Suprapubic skin (tissue), 4 donors: ENCODE results near the gene MAP2. TPM values are rescaled to one million over a fixed set of nuclear protein-coding genes. Genes with fewer than 3 reads are reported as not detected.

ENCODE experiments used
- DNase-seq, 2 donors: peaks; one replicate each; pipeline ENCODE4 v3.0.0-alpha.2; 2019; ENCODE audit warnings: low spot score in 2 of 2
- H3K27ac ChIP-seq: fragments of 200-600 bp; sonication (generic); one replicate; pipeline ENCODE4 v1.5.1; 2019
- H3K27me3 ChIP-seq: fragments of 200-600 bp; sonication (generic); one replicate; pipeline ENCODE4 v1.5.1; 2019
- H3K36me3 ChIP-seq: fragments of 200-600 bp; sonication (generic); one replicate; pipeline ENCODE4 v1.5.1; 2019
- H3K4me1 ChIP-seq: fragments of 200-600 bp; sonication (generic); one replicate; pipeline ENCODE4 v1.5.1; 2019
- H3K4me3 ChIP-seq: fragments of 200-600 bp; sonication (generic); one replicate; pipeline ENCODE4 v1.5.1; 2019; ENCODE audit warnings: mild to moderate bottlenecking
- H3K9me3 ChIP-seq: fragments of 200-600 bp; sonication (generic); one replicate; pipeline ENCODE4 v1.5.1; 2019
- EP300 ChIP-seq: sonication (generic); formaldehyde crosslinking; IDR thresholded peaks from one replicate; pipeline ENCODE4 v1.6.1; 2017; ENCODE audit warnings: antibody characterized with exemption
- POLR2A ChIP-seq, 2 donors: fragments of 450-650 bp; IDR thresholded peaks; one replicate each; pipeline ENCODE4 v1.6.1; 2017; ENCODE audit warnings: antibody characterized with exemption in 2 of 2, mild to moderate bottlenecking in 2 of 2, moderate library complexity in 2 of 2
- POLR2AphosphoS5 ChIP-seq, 3 donors: sonication (generic); formaldehyde crosslinking; IDR thresholded peaks; one replicate each; pipeline ENCODE4 v1.6.1; 2017; ENCODE audit warnings: antibody characterized with exemption in 3 of 3
- WGBS: methylation state at CpG from one replicate; pipeline ENCODE4 v1.1.5; 2018; 5-methylcytosine and 5-hydroxymethylcytosine counted together
- total RNA-seq, 4 donors: library from RNA; depleted of rRNA; stranded (reverse); fragments of >200 nt; gene quantifications; one replicate each; pipeline ENCODE4 v1.1.0, GENCODE V29; 2016
- TF ChIP-seq, protein P1 (sequence below), 2 donors: fragments of 200-600 bp in 1 of 2; fragments of 450-650 bp in 1 of 2; sonication (generic) in 1 of 2; IDR thresholded peaks; one replicate each; pipeline ENCODE4 v1.5.1; 2016 to 2019; ENCODE audit warnings: antibody characterized with exemption in 2 of 2, mild to moderate bottlenecking in 1 of 2, moderate library complexity in 1 of 2

Gene MAP2
- total RNA-seq, 4 donors from 2014 or later, result 42.0 to 54.5 (median 47.1) TPM

- H3K4me3 ChIP-seq, result no peak overlapping the region
- H3K4me1 ChIP-seq, result no peaks in the 10 kb centered on the region
- DNase-seq, result no peak
- no peak overlapping the region for H3K27ac ChIP-seq
- no peaks in the 10 kb centered on the region for H3K36me3 ChIP-seq
- TF ChIP-seq, protein P1, sequence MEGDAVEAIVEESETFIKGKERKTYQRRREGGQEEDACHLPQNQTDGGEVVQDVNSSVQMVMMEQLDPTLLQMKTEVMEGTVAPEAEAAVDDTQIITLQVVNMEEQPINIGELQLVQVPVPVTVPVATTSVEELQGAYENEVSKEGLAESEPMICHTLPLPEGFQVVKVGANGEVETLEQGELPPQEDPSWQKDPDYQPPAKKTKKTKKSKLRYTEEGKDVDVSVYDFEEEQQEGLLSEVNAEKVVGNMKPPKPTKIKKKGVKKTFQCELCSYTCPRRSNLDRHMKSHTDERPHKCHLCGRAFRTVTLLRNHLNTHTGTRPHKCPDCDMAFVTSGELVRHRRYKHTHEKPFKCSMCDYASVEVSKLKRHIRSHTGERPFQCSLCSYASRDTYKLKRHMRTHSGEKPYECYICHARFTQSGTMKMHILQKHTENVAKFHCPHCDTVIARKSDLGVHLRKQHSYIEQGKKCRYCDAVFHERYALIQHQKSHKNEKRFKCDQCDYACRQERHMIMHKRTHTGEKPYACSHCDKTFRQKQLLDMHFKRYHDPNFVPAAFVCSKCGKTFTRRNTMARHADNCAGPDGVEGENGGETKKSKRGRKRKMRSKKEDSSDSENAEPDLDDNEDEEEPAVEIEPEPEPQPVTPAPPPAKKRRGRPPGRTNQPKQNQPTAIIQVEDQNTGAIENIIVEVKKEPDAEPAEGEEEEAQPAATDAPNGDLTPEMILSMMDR (IDR thresholded peaks at IDR 0.05), result no peak
- TF ChIP-seq EP300 (no peak), POLR2A (IDR thresholded peaks at IDR 0.05) (no peak), POLR2AphosphoS5 (IDR thresholded peaks at IDR 0.05) (no peak)
- H3K27me3 ChIP-seq, result no peaks in the 10 kb centered on the region
- H3K9me3 ChIP-seq, result no peaks in the 10 kb centered on the region
Observed at GRCh38 chr2:209636076-209636475, 212.2 kb downstream of the MAP2 start.

DNA sequence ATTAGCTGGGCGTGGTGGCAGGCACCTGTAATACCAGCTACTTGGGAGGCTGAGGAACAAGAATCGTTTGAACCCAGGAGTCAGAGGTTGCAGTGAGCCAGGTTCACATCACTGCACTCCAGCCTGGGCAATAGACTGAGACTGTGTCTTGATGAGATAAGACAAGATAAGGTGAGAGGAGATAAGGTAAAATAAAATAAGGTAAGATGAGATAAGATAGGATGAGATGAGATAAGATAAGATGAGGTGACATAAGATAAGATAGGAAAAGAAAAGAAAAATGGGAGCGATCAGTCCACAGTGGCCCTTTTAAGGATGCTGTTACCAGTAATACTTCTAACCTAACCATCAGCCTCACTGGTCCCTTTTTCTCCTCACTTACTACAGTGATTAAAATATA is 213.4 kb downstream of the MAP2 start:
- TF ChIP-seq POLR2AphosphoS5 (IDR thresholded peaks at IDR 0.05) (no peak), EP300 (no peak), POLR2A (IDR thresholded peaks at IDR 0.05) (no peak)
- TF ChIP-seq, protein P1 (IDR thresholded peaks at IDR 0.05), result no peak
- no peak overlapping the region for H3K27ac ChIP-seq
- no peaks in the 10 kb centered on the region for H3K27me3 ChIP-seq
- no peak overlapping the region for H3K4me3 ChIP-seq
- H3K9me3 ChIP-seq, result no peaks in the 10 kb centered on the region
- DNase-seq, result no peak
- no peaks in the 10 kb centered on the region for H3K36me3 ChIP-seq
- WGBS, result 87% methylated on average over 3 of the region's 3 CpGs
- H3K4me1 ChIP-seq, result no peaks in the 10 kb centered on the region

GRCh38 chr2:209638346-209638745 is 214.5 kb downstream of the MAP2 start:
- no peak for TF ChIP-seq POLR2AphosphoS5 (IDR thresholded peaks at IDR 0.05)
- no peak for TF ChIP-seq EP300
- no peak for TF ChIP-seq POLR2A (IDR thresholded peaks at IDR 0.05)
- TF ChIP-seq, protein P1 (IDR thresholded peaks at IDR 0.05), result no peak
- Histone ChIP-seq H3K4me1 (no peaks in the 10 kb centered on the region), H3K27ac (no peak overlapping the region), H3K9me3 (no peaks in the 10 kb centered on the region), H3K27me3 (no peaks in the 10 kb centered on the region), H3K36me3 (no peaks in the 10 kb centered on the region), H3K4me3 (no peak overlapping the region)
- 56% methylated on average over 2 of the region's 2 CpGs for WGBS
- no peak for DNase-seq

GRCh38 chr2:209640358-209640757 is 216.5 kb downstream of the MAP2 start:
- Histone ChIP-seq H3K4me3 (no peak overlapping the region), H3K27ac (no peak overlapping the region), H3K4me1 (no peaks in the 10 kb centered on the region), H3K36me3 (no peaks in the 10 kb centered on the region), H3K27me3 (no peaks in the 10 kb centered on the region), H3K9me3 (no peaks in the 10 kb centered on the region)
- DNase-seq, result no peak
- WGBS, result 44% methylated on average over 2 of the region's 2 CpGs
- TF ChIP-seq, protein P1 (IDR thresholded peaks at IDR 0.05), result no peak
- TF ChIP-seq POLR2A (IDR thresholded peaks at IDR 0.05) (no peak), POLR2AphosphoS5 (IDR thresholded peaks at IDR 0.05) (no peak), EP300 (no peak)

DNA sequence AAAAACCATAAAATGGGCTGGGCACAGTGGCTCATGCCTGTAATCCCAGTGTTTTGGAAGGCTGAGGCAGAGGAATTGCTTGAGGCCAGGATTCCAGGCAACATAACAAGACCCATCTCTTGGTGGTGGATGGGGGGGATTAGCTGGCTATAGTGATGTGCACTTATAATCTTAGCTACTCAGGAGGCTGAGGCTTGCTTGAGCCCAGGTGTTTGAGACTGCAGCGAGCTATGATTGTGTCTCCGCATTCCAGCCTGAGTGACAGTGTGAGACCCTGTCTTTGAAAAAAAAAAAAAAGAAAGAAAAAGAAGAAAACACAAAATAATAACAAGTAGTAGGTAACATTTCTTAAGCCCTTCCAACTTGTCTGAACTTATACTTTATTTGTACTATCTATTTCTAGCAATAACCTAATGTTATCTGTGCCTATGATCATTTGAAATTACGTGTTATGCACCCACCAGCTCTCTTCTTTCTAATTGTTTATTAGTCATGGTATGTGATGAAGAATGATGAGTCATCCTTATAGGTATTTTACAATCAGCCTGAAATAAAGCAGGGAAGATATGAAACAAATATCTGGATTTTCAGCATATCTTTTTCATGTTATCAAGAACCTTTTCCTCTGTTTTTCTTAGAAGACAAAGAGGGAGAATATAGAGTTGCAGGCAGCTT is 218.4 kb downstream of the MAP2 start:
- 80% methylated on average over 3 of the region's 3 CpGs for WGBS
- Histone ChIP-seq H3K36me3 (no peaks in the 10 kb centered on the region), H3K9me3 (no peaks in the 10 kb centered on the region), H3K4me1 (no peaks in the 10 kb centered on the region), H3K4me3 (no peak overlapping the region), H3K27me3 (no peaks in the 10 kb centered on the region), H3K27ac (no peak overlapping the region)
- no peak for DNase-seq
- TF ChIP-seq, protein P1 (IDR thresholded peaks at IDR 0.05), result no peak
- TF ChIP-seq EP300, result no peak
- no peak for TF ChIP-seq POLR2AphosphoS5 (IDR thresholded peaks at IDR 0.05)
- TF ChIP-seq POLR2A (IDR thresholded peaks at IDR 0.05), result no peak
